H1 (cell line): ENCODE data around the gene TINAGL1. TPM values are rescaled to one million over a fixed set of nuclear protein-coding genes. Genes with fewer than 3 reads are reported as not detected.

ENCODE experiments used
- CTCF ChIA-PET: fragments of 300-600 bp; sonication (Branson Sonifier 250); formaldehyde crosslinking; loops from one replicate; lab custom pipeline; 2021; ENCODE audit not compliant: partially characterized antibody; lab: Charles Lee
- POLR2A ChIA-PET: fragments of 300-600 bp; sonication (Branson Sonifier 250); formaldehyde crosslinking; loops from one replicate; lab custom pipeline; 2021; ENCODE audit warnings: inconsistent platforms; ENCODE audit not compliant: partially characterized antibody; lab: Charles Lee
- DNase-seq, 2 experiments: peaks; one replicate each; pipeline versions ENCODE4 v3.0.0 to v3.0.0-alpha.2; 2010 to 2022; ENCODE audit warnings: low spot score in 2 of 2, low read depth in 1 of 2, mixed read lengths in 1 of 2
- FAIRE-seq: peaks from 2 replicates; lab custom pipeline; 2011; peaks lifted over from hg19 to GRCh38; lab: Jason Lieb, UNC
- H2AFZ ChIP-seq: 2 replicates; pipeline ENCODE4 v1.8.1; 2012; ENCODE audit warnings: low read length, inconsistent platforms
- H2AK5ac ChIP-seq: 2 replicates; pipeline ENCODE4 v1.6.1; 2013; ENCODE audit warnings: low read depth, low read length
- H2BK120ac ChIP-seq: replicated peaks from 2 replicates; pipeline ENCODE3; 2013; ENCODE audit warnings: low read depth, low read length, inconsistent platforms
- H2BK12ac ChIP-seq: 2 replicates; pipeline ENCODE4 v1.6.1; 2013; ENCODE audit warnings: low read depth, low read length
- H2BK15ac ChIP-seq: 2 replicates; pipeline ENCODE4 v1.6.1; 2013; ENCODE audit warnings: low read length
- H2BK20ac ChIP-seq: 2 replicates; pipeline ENCODE4 v1.6.1; 2013; ENCODE audit warnings: low read length
- H2BK5ac ChIP-seq: 2 replicates; pipeline ENCODE4 v1.6.1; 2013; ENCODE audit warnings: low read depth, low read length
- H3K14ac ChIP-seq: 2 replicates; pipeline ENCODE4 v1.6.1; 2013; ENCODE audit warnings: inconsistent platforms; ENCODE audit not compliant: insufficient read length
- H3K18ac ChIP-seq: 2 replicates; pipeline ENCODE4 v1.6.1; 2013; ENCODE audit warnings: low read length; ENCODE audit errors: extremely low read depth
- H3K23ac ChIP-seq: 2 replicates; pipeline ENCODE4 v1.6.1; 2013; ENCODE audit warnings: inconsistent platforms; ENCODE audit not compliant: insufficient read length
- H3K23me2 ChIP-seq: 2 replicates; pipeline ENCODE4 v1.6.1; 2013; ENCODE audit warnings: low read depth, low read length
- H3K27ac ChIP-seq: 2 replicates; pipeline ENCODE4 v1.6.1; 2011; ENCODE audit warnings: low read depth, low read length, inconsistent platforms
- H3K27me3 ChIP-seq, 4 experiments: replicated peaks in 1 of 4; 1 replicate in 1 of 4; 2 replicates in 3 of 4; pipeline versions ENCODE4 v1.6.1 to v1.8.1; 2011 to 2013; ENCODE audit warnings: low read length in 3 of 4, mild to moderate bottlenecking in 3 of 4, inconsistent platforms in 2 of 4, mixed read lengths in 2 of 4, moderate library complexity in 1 of 4; ENCODE audit not compliant: control insufficient read depth in 3 of 4, insufficient read depth in 3 of 4; ENCODE audit errors: extremely low read depth in 1 of 4
- H3K36me3 ChIP-seq, 4 experiments: 2 replicates each; pipeline versions ENCODE4 v1.6.1 to v1.8.1; 2011 to 2013; ENCODE audit warnings: mild to moderate bottlenecking in 4 of 4, low read length in 3 of 4, moderate library complexity in 2 of 4, control low read depth in 1 of 4, inconsistent platforms in 1 of 4; ENCODE audit not compliant: insufficient read depth in 4 of 4, control insufficient read depth in 2 of 4
- H3K4ac ChIP-seq: replicated peaks from 2 replicates; pipeline ENCODE3; 2013; ENCODE audit warnings: low read length, low read depth, mixed read lengths, inconsistent platforms; ENCODE audit not compliant: insufficient read length
- H3K4me1 ChIP-seq, 4 experiments: replicated peaks in 1 of 4; 1 replicate in 1 of 4; 2 replicates in 3 of 4; pipeline versions ENCODE4 v1.6.1 to v1.8.1; 2011 to 2013; ENCODE audit warnings: low read length in 3 of 4, inconsistent platforms in 2 of 4, mixed read lengths in 1 of 4; ENCODE audit not compliant: insufficient read depth in 4 of 4, control insufficient read depth in 3 of 4
- H3K4me2 ChIP-seq, 2 experiments: 2 replicates each; pipeline versions ENCODE4 v1.6.1 to v1.8.1; 2011 to 2013; ENCODE audit warnings: low read depth in 2 of 2, low read length in 2 of 2, control low read depth in 1 of 2, inconsistent platforms in 1 of 2, mild to moderate bottlenecking in 1 of 2; ENCODE audit not compliant: insufficient read depth in 1 of 2
- H3K4me3 ChIP-seq, 4 experiments: fragments of 200-600, 300-600 bp in 1 of 4; sonication (generic), shearing (Covaris generic), sonication (Bioruptor Twin) in 1 of 4; 2 replicates each; pipeline versions ENCODE4 v1.5.1 to v1.8.1; 2011 to 2016; ENCODE audit warnings: low read length in 4 of 4, low read depth in 3 of 4, control low read depth in 2 of 4, inconsistent platforms in 2 of 4, mild to moderate bottlenecking in 2 of 4, mixed read lengths in 1 of 4, moderate library complexity in 1 of 4; ENCODE audit not compliant: insufficient read depth in 2 of 4; ENCODE audit errors: extremely low read depth in 1 of 4
- H3K56ac ChIP-seq: replicated peaks from 2 replicates; pipeline ENCODE3; 2013; ENCODE audit warnings: low read depth, mild to moderate bottlenecking, mixed read lengths, low read length, inconsistent platforms; ENCODE audit not compliant: insufficient read length
- H3K79me1 ChIP-seq: 2 replicates; pipeline ENCODE4 v1.6.1; 2013; ENCODE audit warnings: low read depth, low read length, control low read depth
- H3K79me2 ChIP-seq, 2 experiments: 2 replicates each; pipeline versions ENCODE4 v1.6.1 to v1.8.1; 2012 to 2013; ENCODE audit warnings: low read length in 2 of 2, mild to moderate bottlenecking in 2 of 2, inconsistent platforms in 1 of 2; ENCODE audit not compliant: insufficient read depth in 2 of 2, control insufficient read depth in 1 of 2
- H3K9ac ChIP-seq, 4 experiments: replicated peaks in 1 of 4; 1 replicate in 1 of 4; 2 replicates in 3 of 4; pipeline versions ENCODE4 v1.6.1 to v1.8.1; 2011 to 2013; ENCODE audit warnings: low read depth in 3 of 4, low read length in 3 of 4, control low read depth in 2 of 4, mild to moderate bottlenecking in 2 of 4, moderate library complexity in 2 of 4, inconsistent platforms in 1 of 4; ENCODE audit errors: extremely low read depth in 1 of 4
- H3K9me3 ChIP-seq, 2 experiments: 2 replicates each; pipeline versions ENCODE4 v1.6.1 to v1.8.1; 2012 to 2013; ENCODE audit warnings: mild to moderate bottlenecking in 2 of 2, moderate library complexity in 2 of 2, control low read depth in 1 of 2, inconsistent platforms in 1 of 2, low read depth in 1 of 2, low read length in 1 of 2, mixed read lengths in 1 of 2; ENCODE audit not compliant: insufficient read depth in 2 of 2
- H4K20me1 ChIP-seq, 2 experiments: replicated peaks in 1 of 2; 2 replicates each; pipeline versions ENCODE3 to v1.8.1; 2011 to 2013; ENCODE audit warnings: inconsistent platforms in 2 of 2, low read length in 2 of 2, mild to moderate bottlenecking in 1 of 2; ENCODE audit not compliant: insufficient read depth in 2 of 2, control insufficient read depth in 1 of 2
- H4K5ac ChIP-seq: 2 replicates; pipeline ENCODE4 v1.6.1; 2013; ENCODE audit warnings: low read length, low read depth, mixed read lengths, inconsistent platforms; ENCODE audit not compliant: insufficient read length
- H4K8ac ChIP-seq: 2 replicates; pipeline ENCODE4 v1.8.0; 2013; ENCODE audit warnings: mild to moderate bottlenecking, moderate library complexity, low read length, inconsistent platforms; ENCODE audit not compliant: insufficient read depth; ENCODE audit errors: extremely low read depth
- H4K91ac ChIP-seq: replicated peaks from 2 replicates; pipeline ENCODE3; 2013; ENCODE audit warnings: low read length, mixed read lengths, inconsistent platforms; ENCODE audit not compliant: insufficient read length
- CHD1 ChIP-seq: IDR thresholded peaks from 2 replicates; pipeline ENCODE4 v1.6.1; 2012; ENCODE audit warnings: low read depth, low read length, improper control_type of control experiment
- SP1 ChIP-seq: IDR thresholded peaks from 2 replicates; pipeline ENCODE4 v1.6.1; 2011; ENCODE audit warnings: low read depth, low read length
- TCF12 ChIP-seq: IDR thresholded peaks from 2 replicates; pipeline ENCODE4 v1.6.1; 2011; ENCODE audit warnings: low read depth, mild to moderate bottlenecking, low read length
- TEAD4 ChIP-seq: IDR thresholded peaks from 2 replicates; pipeline ENCODE4 v1.6.1; 2012; ENCODE audit warnings: low read depth, low read length, inconsistent platforms, mixed read lengths
- WGBS, 2 experiments: shearing (Covaris generic) in 1 of 2; methylation state at CpG; one replicate each; pipeline versions ENCODE4 v1.1.6 to v1.1.7; 2013 to 2015; ENCODE audit warnings: low lambda C conversion rate in 2 of 2, mixed read lengths in 2 of 2, inconsistent platforms in 1 of 2, low coverage in 1 of 2, missing lambda C conversion rate in 1 of 2; ENCODE audit not compliant: insufficient replicate concordance in 2 of 2, insufficient coverage in 1 of 2, insufficient read length in 1 of 2; ENCODE audit errors: extremely low coverage in 1 of 2, missing lambda C conversion rate in 1 of 2; 5-methylcytosine and 5-hydroxymethylcytosine counted together
- polyA plus RNA-seq, 7 experiments: library from polyadenylated mRNA; depleted of rRNA in 3 of 7; stranded (reverse) in 5 of 7; unstranded in 2 of 7; fragments of >200 nt in 5 of 7; fragments of 200-250 nt in 2 of 7; gene quantifications; 1 replicate in 5 of 7; 2 replicates in 1 of 7; 4 replicates in 1 of 7; pipeline versions ENCODE4 v1.2.1 to v1.2.3, GENCODE V29; 2011 to 2013; ENCODE audit warnings: missing spikeins in 2 of 7, mixed read lengths in 2 of 7
- total RNA-seq: library from RNA; stranded (reverse); fragmentation: NEBNext Ultra II Directional; extraction: Animal tissue kit (Norgen Biotek cat#: 25700); gene quantifications from 2 replicates; pipeline ENCODE4 v1.2.1, GENCODE V29; 2021

Gene TINAGL1
- total and polyA plus RNA-seq, 2 of the 8 experiments (the other 6 are each of a cell fraction or from before 2014, with no cell fraction given), result 11.2 to 21.7 TPM

DNA sequence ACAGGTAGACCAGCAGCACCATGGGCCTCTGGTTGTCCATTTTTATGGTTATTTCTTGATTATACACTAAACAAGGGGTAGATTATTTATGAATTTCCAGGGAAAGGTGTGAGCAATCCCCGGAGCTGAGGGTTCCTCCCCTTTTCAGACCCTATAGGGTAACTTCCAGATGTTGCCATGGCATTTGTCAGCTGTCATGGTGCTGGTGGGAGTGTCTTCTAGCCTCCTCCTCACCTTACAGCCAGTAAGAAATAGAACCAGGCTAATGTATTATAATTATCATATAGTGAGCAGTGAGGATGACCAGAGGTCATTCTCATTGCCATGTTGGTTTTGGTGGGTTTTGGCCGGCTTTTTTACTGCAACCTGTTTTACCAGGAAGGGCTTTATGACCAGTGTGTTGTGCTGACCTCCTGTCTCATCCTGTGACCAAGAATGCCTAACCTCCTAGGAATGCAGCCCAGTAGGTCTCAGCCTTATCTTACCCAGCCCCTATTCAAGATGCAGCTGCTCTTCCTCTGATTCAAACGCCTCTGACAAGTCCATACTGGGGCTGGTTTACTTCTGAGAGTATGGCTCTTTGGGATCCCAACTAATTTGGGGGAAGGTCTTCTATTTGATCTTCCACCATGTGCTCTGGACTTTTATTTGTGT is 13.5 kb upstream of the TINAGL1 start:
- FAIRE-seq, result no peak
- no peak overlapping the region for H3K4me3 ChIP-seq
- WGBS, 2 experiments, result 72% methylated on average over 3 of the region's 3 CpGs; no CpG with 5 or more reads in 1 of the 2 experiments

More for the DNA sequence above, 13.5 kb upstream of the TINAGL1 start:
- Histone ChIP-seq H4K5ac (no peak overlapping the region), H3K79me1 (no peaks in the 10 kb centered on the region), H3K23ac (no peak overlapping the region), H3K4me2 (peak overlapping the region in 1 of 2 experiments; percentile 20; a peak in 1 of 4 replicates), H3K27ac (no peak overlapping the region), H4K91ac (no peak overlapping the region), H3K4me1 (peaks cover 0 to 9% (median 6%) of the 10 kb centered on the region in 4 experiments; a peak in 5 of 7 replicates), H2AK5ac (no peak overlapping the region), H2BK15ac (no peak overlapping the region), H3K9me3 (no peaks in the 10 kb centered on the region), H4K8ac (no peak overlapping the region), H3K9ac (no peak overlapping the region), H3K27me3 (no peaks in the 10 kb centered on the region), H3K56ac (no peak overlapping the region), H2BK5ac (no peak overlapping the region), H3K36me3 (no peaks in the 10 kb centered on the region), H2BK20ac (no peak overlapping the region), H2BK120ac (no peak overlapping the region), H3K18ac (no peak overlapping the region), H2BK12ac (no peak overlapping the region), H4K20me1 (no peaks in the 10 kb centered on the region), H3K4ac (no peak overlapping the region), H2AFZ (no peak overlapping the region), H3K23me2 (no peaks in the 10 kb centered on the region), H3K79me2 (no peaks in the 10 kb centered on the region), H3K14ac (no peak overlapping the region)
- TF ChIP-seq CHD1 (no peak), SP1 (peak; percentile 36; the same call in 1 of the 2 replicates), TEAD4 (peak; percentile 90), TCF12 (0 out of 2 replicates have a peak, but pooled peaks have one; percentile 54)
- ChIA-PET CTCF (interaction anchor here (0.5 to 6.5 kb wide), 25 partner anchors 10 to 438 kb away, joined by 3 to 62 read pairs (median 4); partner anchors contain the start of gene SERINC2), POLR2A (interaction anchor here (0.7 to 2.1 kb wide), 4 partner anchors 13 to 82 kb away, joined by 3 to 7 read pairs (median 6); partner anchors contain the start of gene PEF1)
- DNase-seq, result no peak
